Testis (tissue), 2 donors: ENCODE measurements around the gene GAL3ST3.

Experiments
- POLR2A ChIP-seq: fragments of 450-650 bp; IDR thresholded peaks from one replicate; pipeline ENCODE4 v1.6.1; 2017; ENCODE audit warnings: antibody characterized with exemption, mild to moderate bottlenecking, moderate library complexity
- TF ChIP-seq, protein P1 (sequence below), 3 experiments: fragments of 450-650 bp in 2 of 3; fragments of 200-600 bp in 1 of 3; sonication (generic) in 1 of 3; IDR thresholded peaks; one replicate each; pipeline ENCODE4 v1.5.1; 2016 to 2019; ENCODE audit warnings: antibody characterized with exemption in 3 of 3, mild to moderate bottlenecking in 2 of 3, moderate library complexity in 1 of 3

DNA sequence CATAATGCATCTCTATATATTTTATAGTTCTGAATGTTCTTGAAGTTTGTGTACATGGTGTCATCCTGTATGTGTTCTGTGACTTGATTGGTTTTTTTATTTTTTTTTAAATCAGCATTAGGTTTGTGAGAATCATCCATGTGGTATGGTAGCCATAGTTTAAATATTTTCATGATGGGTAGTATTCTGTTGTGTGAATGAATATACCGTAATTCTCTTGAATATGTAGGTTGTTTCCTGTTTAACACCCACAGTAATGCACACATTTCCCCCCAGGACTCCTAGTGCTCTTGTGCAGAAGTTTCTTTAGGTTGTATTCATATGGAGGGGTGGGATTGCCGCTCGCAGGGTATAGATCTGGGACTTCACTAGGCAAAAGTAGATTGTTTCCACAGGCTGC lies 23.1 kb upstream of the GAL3ST3 start:
- TF ChIP-seq POLR2A, result no peak
- TF ChIP-seq, protein P1, sequence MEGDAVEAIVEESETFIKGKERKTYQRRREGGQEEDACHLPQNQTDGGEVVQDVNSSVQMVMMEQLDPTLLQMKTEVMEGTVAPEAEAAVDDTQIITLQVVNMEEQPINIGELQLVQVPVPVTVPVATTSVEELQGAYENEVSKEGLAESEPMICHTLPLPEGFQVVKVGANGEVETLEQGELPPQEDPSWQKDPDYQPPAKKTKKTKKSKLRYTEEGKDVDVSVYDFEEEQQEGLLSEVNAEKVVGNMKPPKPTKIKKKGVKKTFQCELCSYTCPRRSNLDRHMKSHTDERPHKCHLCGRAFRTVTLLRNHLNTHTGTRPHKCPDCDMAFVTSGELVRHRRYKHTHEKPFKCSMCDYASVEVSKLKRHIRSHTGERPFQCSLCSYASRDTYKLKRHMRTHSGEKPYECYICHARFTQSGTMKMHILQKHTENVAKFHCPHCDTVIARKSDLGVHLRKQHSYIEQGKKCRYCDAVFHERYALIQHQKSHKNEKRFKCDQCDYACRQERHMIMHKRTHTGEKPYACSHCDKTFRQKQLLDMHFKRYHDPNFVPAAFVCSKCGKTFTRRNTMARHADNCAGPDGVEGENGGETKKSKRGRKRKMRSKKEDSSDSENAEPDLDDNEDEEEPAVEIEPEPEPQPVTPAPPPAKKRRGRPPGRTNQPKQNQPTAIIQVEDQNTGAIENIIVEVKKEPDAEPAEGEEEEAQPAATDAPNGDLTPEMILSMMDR (IDR thresholded peaks at IDR 0.05), result no peak
